ENCODE data around the gene RELL2.

DNA sequence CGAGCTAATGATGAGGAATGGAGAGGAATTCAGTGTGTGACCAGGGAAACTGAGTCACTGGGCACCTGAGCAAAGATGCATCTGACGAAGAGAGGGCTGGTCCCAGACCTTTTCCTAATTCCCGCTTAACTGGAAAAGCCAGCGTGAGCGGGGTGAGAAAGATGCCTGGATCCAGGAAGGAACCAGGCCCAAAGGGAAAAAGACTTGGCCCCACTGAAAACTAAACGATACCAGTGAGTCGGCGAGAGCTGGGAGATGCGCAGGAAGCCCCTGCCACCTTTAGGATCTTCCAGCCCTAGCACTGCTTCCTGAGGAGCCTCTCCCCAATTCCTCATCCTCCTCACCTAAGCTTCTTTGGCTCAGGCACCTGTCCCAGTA is 14.9 kb downstream of the RELL2 start:
- TF ChIP-seq, protein P1, sequence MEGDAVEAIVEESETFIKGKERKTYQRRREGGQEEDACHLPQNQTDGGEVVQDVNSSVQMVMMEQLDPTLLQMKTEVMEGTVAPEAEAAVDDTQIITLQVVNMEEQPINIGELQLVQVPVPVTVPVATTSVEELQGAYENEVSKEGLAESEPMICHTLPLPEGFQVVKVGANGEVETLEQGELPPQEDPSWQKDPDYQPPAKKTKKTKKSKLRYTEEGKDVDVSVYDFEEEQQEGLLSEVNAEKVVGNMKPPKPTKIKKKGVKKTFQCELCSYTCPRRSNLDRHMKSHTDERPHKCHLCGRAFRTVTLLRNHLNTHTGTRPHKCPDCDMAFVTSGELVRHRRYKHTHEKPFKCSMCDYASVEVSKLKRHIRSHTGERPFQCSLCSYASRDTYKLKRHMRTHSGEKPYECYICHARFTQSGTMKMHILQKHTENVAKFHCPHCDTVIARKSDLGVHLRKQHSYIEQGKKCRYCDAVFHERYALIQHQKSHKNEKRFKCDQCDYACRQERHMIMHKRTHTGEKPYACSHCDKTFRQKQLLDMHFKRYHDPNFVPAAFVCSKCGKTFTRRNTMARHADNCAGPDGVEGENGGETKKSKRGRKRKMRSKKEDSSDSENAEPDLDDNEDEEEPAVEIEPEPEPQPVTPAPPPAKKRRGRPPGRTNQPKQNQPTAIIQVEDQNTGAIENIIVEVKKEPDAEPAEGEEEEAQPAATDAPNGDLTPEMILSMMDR (IDR thresholded peaks at IDR 0.05; ENCODE audit: low read length), result no peak
- TF ChIP-seq EZH2 (optimal IDR thresholded peaks at IDR 0.05; ENCODE audit: low read depth, low read length), result no peak
- no peak for TF ChIP-seq EZH2phosphoT487 (IDR thresholded peaks at IDR 0.05; ENCODE audit: low read length)

All from MM.1S (cell line).